Mucosa of rectum (tissue), 2 donors: ENCODE results near the gene AMER3.
"Not testable (repeated sequence)": the region's sequence is repeated elsewhere in the genome, so short reads cannot be mapped to it uniquely, and the experiment has no call there.

Experiments used
- H3K27ac ChIP-seq, 2 donors: one replicate each; pipeline ENCODE4 v1.7.0; 2013; ENCODE audit warnings: inconsistent platforms in 2 of 2, low read depth in 2 of 2, low read length in 2 of 2
- H3K27me3 ChIP-seq, 2 donors: one replicate each; pipeline ENCODE4 v1.7.0; 2013; ENCODE audit warnings: low read length in 2 of 2; ENCODE audit not compliant: control insufficient read depth in 2 of 2, insufficient read depth in 2 of 2
- H3K36me3 ChIP-seq, 2 donors: one replicate each; pipeline ENCODE4 v1.7.0; 2013; ENCODE audit warnings: low read length in 2 of 2; ENCODE audit not compliant: control insufficient read depth in 2 of 2, insufficient read depth in 2 of 2
- H3K4me1 ChIP-seq, 2 donors: one replicate each; pipeline ENCODE4 v1.7.0; 2013; ENCODE audit warnings: low read length in 2 of 2, mild to moderate bottlenecking in 1 of 2; ENCODE audit not compliant: control insufficient read depth in 2 of 2, insufficient read depth in 2 of 2
- H3K4me3 ChIP-seq, 2 donors: one replicate each; pipeline ENCODE4 v1.7.0; 2013; ENCODE audit warnings: low read length in 2 of 2
- H3K9ac ChIP-seq, 2 donors: one replicate each; pipeline ENCODE4 v1.7.0; 2013; ENCODE audit warnings: low read length in 2 of 2, low read depth in 1 of 2, mild to moderate bottlenecking in 1 of 2
- H3K9me3 ChIP-seq, 2 donors: one replicate each; pipeline ENCODE4 v1.7.0; 2013; ENCODE audit warnings: low read length in 2 of 2; ENCODE audit not compliant: control insufficient read depth in 2 of 2
- donor health status: healthy.
- donor health status: Normal muscosa, but diverticular disease.

Gene AMER3

DNA sequence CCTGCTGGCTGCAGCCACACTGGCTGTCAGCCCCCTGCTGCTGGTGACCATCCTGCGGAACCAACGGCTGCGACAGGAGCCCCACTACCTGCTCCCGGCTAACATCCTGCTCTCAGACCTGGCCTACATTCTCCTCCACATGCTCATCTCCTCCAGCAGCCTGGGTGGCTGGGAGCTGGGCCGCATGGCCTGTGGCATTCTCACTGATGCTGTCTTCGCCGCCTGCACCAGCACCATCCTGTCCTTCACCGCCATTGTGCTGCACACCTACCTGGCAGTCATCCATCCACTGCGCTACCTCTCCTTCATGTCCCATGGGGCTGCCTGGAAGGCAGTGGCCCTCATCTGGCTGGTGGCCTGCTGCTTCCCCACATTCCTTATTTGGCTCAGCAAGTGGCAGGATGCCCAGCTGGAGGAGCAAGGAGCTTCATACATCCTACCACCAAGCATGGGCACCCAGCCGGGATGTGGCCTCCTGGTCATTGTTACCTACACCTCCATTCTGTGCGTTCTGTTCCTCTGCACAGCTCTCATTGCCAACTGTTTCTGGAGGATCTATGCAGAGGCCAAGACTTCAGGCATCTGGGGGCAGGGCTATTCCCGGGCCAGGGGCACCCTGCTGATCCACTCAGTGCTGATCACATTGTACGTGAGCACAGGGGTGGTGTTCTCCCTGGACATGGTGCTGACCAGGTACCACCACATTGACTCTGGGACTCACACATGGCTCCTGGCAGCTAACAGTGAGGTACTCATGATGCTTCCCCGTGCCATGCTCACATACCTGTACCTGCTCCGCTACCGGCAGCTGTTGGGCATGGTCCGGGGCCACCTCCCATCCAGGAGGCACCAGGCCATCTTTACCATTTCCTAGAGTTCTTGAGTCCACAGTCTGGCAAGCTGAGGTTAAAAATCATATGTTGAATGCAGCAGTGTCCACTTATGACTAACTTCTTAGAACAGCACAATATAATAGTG, 25.7 kb upstream of the AMER3 start:
- H3K9ac ChIP-seq, result no peak overlapping the region
- H3K27me3 ChIP-seq, result peaks cover 3 to 4% of the 10 kb centered on the region in 2 donors
- no peaks in the 10 kb centered on the region for H3K9me3 ChIP-seq
- H3K4me3 ChIP-seq, result no peak overlapping the region
- H3K4me1 ChIP-seq, result peaks cover 14 to 17% of the 10 kb centered on the region in 2 donors
- no peaks in the 10 kb centered on the region for H3K36me3 ChIP-seq
- H3K27ac ChIP-seq, result no peak overlapping the region

GRCh38 chr2:130732257-130732656, 23.1 kb upstream of the AMER3 start:
- not testable (repeated sequence) for H3K27ac ChIP-seq, H3K4me3 ChIP-seq

DNA sequence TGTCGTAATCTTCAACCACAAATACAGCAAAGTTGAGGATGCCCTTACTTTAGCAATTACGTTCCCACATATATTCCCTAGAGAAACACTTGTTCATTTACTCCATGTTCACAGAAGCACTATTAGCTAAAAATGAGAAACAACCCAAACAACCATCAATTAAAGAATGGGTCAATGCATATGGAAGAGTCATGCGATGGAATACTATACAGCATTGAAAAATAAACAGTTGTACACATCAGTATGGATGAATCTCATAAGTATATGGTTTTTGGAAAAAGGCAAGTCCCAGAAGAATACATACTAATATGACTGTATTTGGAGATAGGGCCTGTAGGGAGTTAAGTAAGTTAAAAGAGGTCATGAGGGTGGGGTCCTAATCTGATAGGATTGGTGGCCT, 20.1 kb upstream of the AMER3 start:
- Histone ChIP-seq H3K9me3 (no peaks in the 10 kb centered on the region), H3K4me1 (no peaks in the 10 kb centered on the region), H3K9ac (no peak overlapping the region), H3K27ac (no peak overlapping the region), H3K36me3 (no peaks in the 10 kb centered on the region), H3K4me3 (no peak overlapping the region), H3K27me3 (no peaks in the 10 kb centered on the region)

More at GRCh38 chr2:130732257-130732656, 23.1 kb upstream of the AMER3 start:
- not testable (repeated sequence) for H3K9me3 ChIP-seq, H3K36me3 ChIP-seq, H3K9ac ChIP-seq, H3K4me1 ChIP-seq, H3K27me3 ChIP-seq

DNA sequence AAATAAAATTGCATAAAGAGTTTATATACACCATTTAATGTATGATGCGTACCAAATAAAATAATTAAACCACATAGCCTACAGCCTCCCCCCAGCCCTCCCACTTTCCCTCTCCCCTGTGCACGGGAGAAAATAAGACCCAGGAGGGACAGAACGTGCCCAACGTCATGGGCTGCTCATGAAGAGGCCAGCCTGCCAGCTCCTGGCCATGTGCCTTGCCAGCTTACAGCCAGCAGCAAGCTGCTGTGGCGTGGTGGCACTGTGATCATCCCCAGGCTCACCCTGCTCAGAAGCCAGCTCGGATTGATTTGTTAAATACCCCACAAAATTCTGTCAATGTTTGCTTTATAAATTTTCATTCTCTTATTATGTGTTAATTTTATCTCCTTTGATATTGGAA, 18.9 kb upstream of the AMER3 start:
- Histone ChIP-seq H3K27ac (no peak overlapping the region), H3K9ac (no peak overlapping the region)

GRCh38 chr2:130737592-130737991, 17.7 kb upstream of the AMER3 start:
- Histone ChIP-seq H3K9ac (no peak overlapping the region), H3K27me3 (no peaks in the 10 kb centered on the region), H3K27ac (no peak overlapping the region), H3K36me3 (no peaks in the 10 kb centered on the region), H3K4me1 (no peaks in the 10 kb centered on the region), H3K4me3 (no peak overlapping the region), H3K9me3 (no peaks in the 10 kb centered on the region)

More for the DNA sequence above, 18.9 kb upstream of the AMER3 start:
- Histone ChIP-seq H3K4me1 (no peaks in the 10 kb centered on the region), H3K9me3 (no peaks in the 10 kb centered on the region), H3K36me3 (no peaks in the 10 kb centered on the region), H3K4me3 (no peak overlapping the region), H3K27me3 (no peaks in the 10 kb centered on the region)

- Histone ChIP-seq H3K4me1 (no peaks in the 10 kb centered on the region), H3K9me3 (no peaks in the 10 kb centered on the region), H3K27me3 (no peaks in the 10 kb centered on the region), H3K36me3 (no peaks in the 10 kb centered on the region), H3K4me3 (no peak overlapping the region), H3K27ac (no peak overlapping the region), H3K9ac (no peak overlapping the region)
Observed at GRCh38 chr2:130740671-130741070, 14.7 kb upstream of the AMER3 start.

GRCh38 chr2:130743278-130743677, 12.1 kb upstream of the AMER3 start:
- no peaks in the 10 kb centered on the region for H3K36me3 ChIP-seq
- no peaks in the 10 kb centered on the region for H3K4me1 ChIP-seq
- H3K27ac ChIP-seq, result no peak overlapping the region
- H3K27me3 ChIP-seq, result no peaks in the 10 kb centered on the region
- no peak overlapping the region for H3K4me3 ChIP-seq
- no peaks in the 10 kb centered on the region for H3K9me3 ChIP-seq
- no peak overlapping the region for H3K9ac ChIP-seq

- Histone ChIP-seq H3K9me3 (no peaks in the 10 kb centered on the region), H3K4me1 (no peaks in the 10 kb centered on the region), H3K27me3 (no peaks in the 10 kb centered on the region), H3K36me3 (no peaks in the 10 kb centered on the region), H3K27ac (no peak overlapping the region), H3K9ac (no peak overlapping the region), H3K4me3 (no peak overlapping the region)
Observed at GRCh38 chr2:130744287-130745117, 10.8 kb upstream of the AMER3 start.

DNA sequence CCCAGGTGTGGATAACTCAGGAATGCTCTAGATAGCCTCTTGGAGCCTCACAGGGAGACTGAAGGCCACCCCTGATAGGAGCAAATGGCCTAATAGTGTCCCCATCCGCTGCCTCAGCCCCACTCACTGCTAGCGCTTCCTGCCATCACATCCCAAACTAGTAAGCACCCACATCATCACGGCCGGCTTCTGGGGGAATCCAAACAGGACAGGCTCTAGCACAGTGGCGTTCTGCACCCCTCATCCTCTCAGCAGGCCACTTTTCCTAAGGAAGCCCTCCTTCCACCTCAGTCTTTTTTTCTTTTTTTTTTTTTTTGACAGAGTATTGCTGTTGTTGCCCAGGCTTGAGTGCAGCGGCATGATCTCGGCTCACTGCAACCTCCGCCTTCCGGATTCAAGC, 6.3 kb upstream of the AMER3 start:
- no peaks in the 10 kb centered on the region for H3K36me3 ChIP-seq

GRCh38 chr2:130749641-130750040, 5.7 kb upstream of the AMER3 start:
- no peaks in the 10 kb centered on the region for H3K36me3 ChIP-seq
- no peaks in the 10 kb centered on the region for H3K4me1 ChIP-seq
- H3K9me3 ChIP-seq, result no peaks in the 10 kb centered on the region
- H3K27me3 ChIP-seq, result no peaks in the 10 kb centered on the region
- H3K27ac ChIP-seq, result no peak overlapping the region
- H3K9ac ChIP-seq, result no peak overlapping the region
- H3K4me3 ChIP-seq, result no peak overlapping the region

More for the DNA sequence above, 6.3 kb upstream of the AMER3 start:
- Histone ChIP-seq H3K4me1 (no peaks in the 10 kb centered on the region), H3K9ac (no peak overlapping the region), H3K4me3 (no peak overlapping the region), H3K27me3 (no peaks in the 10 kb centered on the region), H3K27ac (no peak overlapping the region), H3K9me3 (no peaks in the 10 kb centered on the region)
